GM10266 (cell line): ENCODE results near the gene RHEB.

Source experiments
- DNase-seq: peaks from one replicate; pipeline ENCODE4 v3.0.0; 2012; ENCODE audit errors: extremely low spot score
- TF ChIP-seq, protein P1 (sequence below): IDR thresholded peaks from 2 replicates; pipeline ENCODE4 v1.5.1; 2012; ENCODE audit warnings: mild to moderate bottlenecking, low read depth; ENCODE audit not compliant: control insufficient read depth, insufficient read depth; ENCODE audit errors: missing control alignments

Gene RHEB

DNA sequence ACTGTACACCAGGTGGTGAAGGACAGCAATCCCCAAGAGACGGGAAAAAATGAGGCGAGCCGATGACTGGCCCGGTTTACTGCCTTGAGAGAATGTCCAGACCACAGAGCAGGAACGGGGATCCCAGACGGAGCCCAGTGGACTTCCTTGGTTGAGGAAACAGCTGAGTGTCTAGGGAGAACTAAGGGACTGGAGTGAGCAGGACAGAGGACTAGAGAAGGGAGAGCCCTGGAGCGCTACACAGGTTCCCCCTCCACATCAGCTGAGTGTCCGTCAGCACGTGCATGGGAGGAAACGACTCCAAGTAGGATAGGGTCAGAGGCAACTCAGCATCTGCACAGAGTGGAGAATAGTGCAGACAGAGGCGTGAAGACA is 102.8 kb downstream of the RHEB start:
- TF ChIP-seq, protein P1, sequence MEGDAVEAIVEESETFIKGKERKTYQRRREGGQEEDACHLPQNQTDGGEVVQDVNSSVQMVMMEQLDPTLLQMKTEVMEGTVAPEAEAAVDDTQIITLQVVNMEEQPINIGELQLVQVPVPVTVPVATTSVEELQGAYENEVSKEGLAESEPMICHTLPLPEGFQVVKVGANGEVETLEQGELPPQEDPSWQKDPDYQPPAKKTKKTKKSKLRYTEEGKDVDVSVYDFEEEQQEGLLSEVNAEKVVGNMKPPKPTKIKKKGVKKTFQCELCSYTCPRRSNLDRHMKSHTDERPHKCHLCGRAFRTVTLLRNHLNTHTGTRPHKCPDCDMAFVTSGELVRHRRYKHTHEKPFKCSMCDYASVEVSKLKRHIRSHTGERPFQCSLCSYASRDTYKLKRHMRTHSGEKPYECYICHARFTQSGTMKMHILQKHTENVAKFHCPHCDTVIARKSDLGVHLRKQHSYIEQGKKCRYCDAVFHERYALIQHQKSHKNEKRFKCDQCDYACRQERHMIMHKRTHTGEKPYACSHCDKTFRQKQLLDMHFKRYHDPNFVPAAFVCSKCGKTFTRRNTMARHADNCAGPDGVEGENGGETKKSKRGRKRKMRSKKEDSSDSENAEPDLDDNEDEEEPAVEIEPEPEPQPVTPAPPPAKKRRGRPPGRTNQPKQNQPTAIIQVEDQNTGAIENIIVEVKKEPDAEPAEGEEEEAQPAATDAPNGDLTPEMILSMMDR: no peak
- no peak for DNase-seq

DNA sequence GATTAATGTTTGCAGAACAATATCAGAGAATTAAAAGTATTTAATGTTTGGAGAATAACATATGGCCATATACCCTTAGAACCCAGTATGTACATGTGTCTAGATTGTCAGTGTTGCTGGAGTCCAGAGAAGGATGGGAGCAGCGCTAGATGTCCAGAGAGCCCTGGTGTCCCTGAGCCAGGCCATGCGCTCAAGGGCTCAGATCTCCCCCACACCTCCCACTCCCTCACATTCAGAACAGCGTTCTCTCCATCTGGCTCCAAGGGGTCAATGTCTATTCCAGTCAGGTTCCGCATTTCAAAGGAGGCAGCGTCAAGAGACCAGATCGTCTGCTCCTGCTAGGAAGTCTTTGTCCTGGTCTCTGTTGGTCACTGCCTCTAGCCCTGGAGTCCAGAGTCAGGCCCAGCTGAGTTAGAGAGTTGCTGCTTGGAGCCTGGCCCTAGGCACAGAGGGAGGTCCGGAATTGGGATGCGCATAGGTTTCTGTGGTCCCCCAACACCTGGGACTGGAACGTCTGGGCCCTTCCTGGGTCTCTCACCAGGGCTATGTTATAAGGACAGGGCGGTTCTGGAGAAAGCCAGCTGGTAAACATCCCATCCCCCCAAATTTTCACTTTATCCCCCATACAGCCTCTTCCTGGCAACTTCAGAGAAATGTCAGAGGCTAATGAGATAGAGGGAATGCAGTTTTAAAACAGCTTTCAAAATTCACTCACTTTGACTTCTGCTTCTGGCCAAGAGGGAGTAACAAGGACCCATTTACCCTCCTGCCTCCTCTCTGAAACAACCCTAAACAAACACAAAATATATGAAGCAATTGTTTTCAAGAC is 103.4 kb downstream of the RHEB start:
- TF ChIP-seq, protein P1: no peak
- no peak for DNase-seq
